Upper lobe of left lung (tissue), 4 donors: Measurements from ENCODE around the gene SLN.

Experiments
- CTCF ChIP-seq, 6 experiments: fragments of 450-650 bp in 4 of 6; fragments of 200-600 bp in 2 of 6; sonication (generic) in 2 of 6; IDR thresholded peaks; one replicate each; pipeline ENCODE4 v1.5.1; 2016 to 2019; ENCODE audit warnings: antibody characterized with exemption in 6 of 6
- POLR2A ChIP-seq, 4 donors: fragments of 450-650 bp; IDR thresholded peaks; one replicate each; pipeline ENCODE4 v1.5.1; 2016 to 2017; ENCODE audit warnings: antibody characterized with exemption in 4 of 4, mild to moderate bottlenecking in 2 of 4
- POLR2AphosphoS5 ChIP-seq, 2 donors: sonication (generic); formaldehyde crosslinking; IDR thresholded peaks; one replicate each; pipeline ENCODE4 v1.5.1; 2017; ENCODE audit warnings: antibody characterized with exemption in 2 of 2

- no peak for TF ChIP-seq CTCF (IDR thresholded peaks at IDR 0.05)
- TF ChIP-seq POLR2AphosphoS5 (IDR thresholded peaks at IDR 0.05), result no peak
- no peak for TF ChIP-seq POLR2A (IDR thresholded peaks at IDR 0.05)
Observed at GRCh38 chr11:107750313-107750712, 38.5 kb upstream of the SLN start.
